K562 (cell line): ENCODE measurements around the gene PTPN7.

ENCODE experiments used
- ATF1 ChIP-seq, 2 experiments: fragments of 450-650 bp in 1 of 2; IDR thresholded peaks; 2 replicates each; pipeline ENCODE4 v1.6.1; 2016; ENCODE audit warnings: missing compliant biosample characterization in 1 of 2, missing genetic modification characterization in 1 of 2
- ATF6 ChIP-seq: sonication (generic); formaldehyde crosslinking; IDR thresholded peaks from 2 replicates; pipeline ENCODE4 v1.4.0; 2020; ENCODE audit warnings: mild to moderate bottlenecking, missing genetic modification reagents
- EZH2 ChIP-seq: IDR thresholded peaks from 2 replicates; pipeline ENCODE4 v1.6.1; 2012; ENCODE audit warnings: low read depth, mild to moderate bottlenecking, inconsistent platforms, low read length, borderline replicate concordance
- JUN ChIP-seq, 2 experiments: sonication (generic) in 1 of 2; formaldehyde crosslinking in 1 of 2; IDR thresholded peaks; 2 replicates each; pipeline versions ENCODE4 v1.6.1 to v1.8.0; 2012 to 2022; ENCODE audit warnings: borderline replicate concordance in 2 of 2, mild to moderate bottlenecking in 2 of 2, improper control_type of control experiment in 1 of 2, low read depth in 1 of 2, low read length in 1 of 2, missing genetic modification reagents in 1 of 2
- MED1 ChIP-seq: sonication (generic); formaldehyde crosslinking; IDR thresholded peaks from 2 replicates; pipeline ENCODE4 v1.8.1; 2023; ENCODE audit warnings: missing genetic modification reagents, borderline replicate concordance
- NFYB ChIP-seq: IDR thresholded peaks from 2 replicates; pipeline ENCODE4 v1.6.1; 2011; ENCODE audit warnings: mild to moderate bottlenecking, moderate library complexity; ENCODE audit not compliant: insufficient read length; ENCODE audit errors: extremely low read depth
- POLR2AphosphoS2 ChIP-seq: IDR thresholded peaks from 2 replicates; pipeline ENCODE4 v1.6.1; 2012; ENCODE audit warnings: low read length, improper control_type of control experiment
- RBM25 ChIP-seq: fragments of 200-400 bp; formaldehyde crosslinking; IDR thresholded peaks from 2 replicates; pipeline ENCODE4 v1.6.1; 2018; ENCODE audit warnings: low read length, low read depth, moderate library complexity; ENCODE audit not compliant: severe bottlenecking
- SMAD3 ChIP-seq: fragments of 450-650 bp; formaldehyde crosslinking; conservative IDR thresholded peaks from 2 replicates; pipeline ENCODE4 v1.4.0; 2020; ENCODE audit warnings: mild to moderate bottlenecking
- ZNF253 ChIP-seq: fragments of 250-450 bp; sonication (Bioruptor Pico); conservative IDR thresholded peaks from 2 replicates; pipeline ENCODE4 v1.6.1; 2021; ENCODE audit warnings: mild to moderate bottlenecking
- TF ChIP-seq, protein P1 (sequence below), 3 experiments: fragments of 200-800 bp in 1 of 3; sonication (Bioruptor generic) in 1 of 3; sonication (generic) in 1 of 3; formaldehyde crosslinking in 1 of 3; IDR thresholded peaks; 2 replicates each; pipeline versions ENCODE4 v1.6.1 to v1.8.0; 2016 to 2022; ENCODE audit warnings: mild to moderate bottlenecking in 2 of 3, missing compliant biosample characterization in 2 of 3, missing genetic modification characterization in 2 of 3, missing genetic modification reagents in 1 of 3

DNA sequence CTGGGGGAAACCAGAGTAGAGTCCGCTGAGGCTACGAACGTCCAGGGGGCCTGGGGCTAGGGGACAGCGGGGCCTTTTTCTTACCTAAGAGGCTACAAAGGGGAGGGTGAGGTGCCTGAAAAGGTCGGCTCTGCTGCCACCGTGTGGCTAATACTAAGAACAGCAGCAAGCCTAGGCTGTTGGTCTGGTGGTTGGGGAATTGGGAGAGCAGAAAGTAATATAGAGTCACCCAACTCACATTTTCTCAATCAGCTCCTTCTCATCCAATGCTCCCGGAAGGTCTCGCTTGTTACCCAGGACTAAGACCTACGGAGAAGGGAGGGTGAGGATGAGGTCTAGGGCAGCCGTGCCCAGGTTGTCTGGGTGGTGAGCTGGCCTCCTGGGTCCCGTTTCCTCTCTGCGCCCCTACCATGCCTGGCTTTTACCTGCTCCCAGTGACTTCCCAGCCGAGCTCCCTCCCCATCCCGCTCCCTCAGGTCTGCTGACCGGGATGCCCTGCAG is 25.1 kb downstream of the PTPN7 start:
- no peak for TF ChIP-seq NFYB
- TF ChIP-seq RBM25: no peak
- TF ChIP-seq ZNF253 (CRISPR knock-in tag): no peak
- TF ChIP-seq ATF1 (CRISPR knock-in tag; IDR thresholded peaks at IDR 0.05): no peak
- TF ChIP-seq ATF1 (tag; IDR thresholded peaks at IDR 0.05): no peak
- no peak for TF ChIP-seq JUN (IDR thresholded peaks at IDR 0.05; ENCODE audit: borderline replicate concordance, low read depth, low read length)
- TF ChIP-seq JUN (CRISPR knock-in tag; IDR thresholded peaks at IDR 0.05; ENCODE audit: borderline replicate concordance): no peak
- no peak for TF ChIP-seq EZH2
- no peak for TF ChIP-seq MED1 (CRISPR knock-in tag)
- no peak for TF ChIP-seq ATF6 (CRISPR knock-in tag)
- TF ChIP-seq SMAD3 (CRISPR knock-in tag): no peak
- TF ChIP-seq POLR2AphosphoS2: no peak
- TF ChIP-seq, protein P1, sequence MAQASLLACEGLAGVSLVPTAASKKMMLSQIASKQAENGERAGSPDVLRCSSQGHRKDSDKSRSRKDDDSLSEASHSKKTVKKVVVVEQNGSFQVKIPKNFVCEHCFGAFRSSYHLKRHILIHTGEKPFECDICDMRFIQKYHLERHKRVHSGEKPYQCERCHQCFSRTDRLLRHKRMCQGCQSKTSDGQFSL (CRISPR knock-in tag; IDR thresholded peaks at IDR 0.05): no peak
- TF ChIP-seq, protein P1 (tag; IDR thresholded peaks at IDR 0.05): no peak
